MM.1S (cell line): Measurements from ENCODE around the gene CD276.

Experiments
- DNase-seq: peaks from one replicate; pipeline ENCODE4 v3.0.0-alpha.2; 2015
- H2AFZ ChIP-seq: fragments of 300-600 bp; sonication (generic); 2 replicates; pipeline ENCODE4 v1.6.0; 2016; ENCODE audit warnings: antibody characterized with exemption, low read length
- H3F3A ChIP-seq: fragments of 300-600 bp; sonication (generic); 2 replicates; pipeline ENCODE4 v1.6.1; 2016; ENCODE audit warnings: mild to moderate bottlenecking, antibody characterized with exemption, low read length, moderate library complexity, mixed read lengths; ENCODE audit not compliant: insufficient read depth
- H3K27ac ChIP-seq: fragments of 300-600 bp; sonication (generic); 2 replicates; pipeline ENCODE4 v1.5.1; 2016; ENCODE audit warnings: mild to moderate bottlenecking, low read length
- H3K27me3 ChIP-seq: fragments of 300-600 bp; sonication (generic); replicated peaks from 2 replicates; pipeline ENCODE4 v1.6.0; 2016; ENCODE audit warnings: low read length; ENCODE audit not compliant: insufficient read depth
- H3K36me3 ChIP-seq: fragments of 300-600 bp; sonication (generic); replicated peaks from 2 replicates; pipeline ENCODE4 v1.6.1; 2016; ENCODE audit warnings: mild to moderate bottlenecking, low read length, mixed read lengths; ENCODE audit not compliant: insufficient read depth
- H3K4me1 ChIP-seq: fragments of 300-600 bp; sonication (generic); 2 replicates; pipeline ENCODE4 v1.6.1; 2016; ENCODE audit warnings: low read length, mixed read lengths
- H3K4me2 ChIP-seq: fragments of 300-600 bp; sonication (generic); 2 replicates; pipeline ENCODE4 v1.6.0; 2016; ENCODE audit warnings: low read depth, low read length
- H3K4me3 ChIP-seq: fragments of 300-600 bp; sonication (generic); 2 replicates; pipeline ENCODE4 v1.5.1; 2016; ENCODE audit warnings: low read length, mixed read lengths
- H3K79me2 ChIP-seq: fragments of 300-600 bp; sonication (generic); 2 replicates; pipeline ENCODE4 v1.6.1; 2016; ENCODE audit warnings: mixed run types, low read length, mixed read lengths
- H3K9ac ChIP-seq: fragments of 300-600 bp; sonication (generic); 2 replicates; pipeline ENCODE4 v1.6.1; 2016; ENCODE audit warnings: low read length, mixed read lengths
- H3K9me2 ChIP-seq: fragments of 300-600 bp; sonication (generic); replicated peaks from 2 replicates; pipeline ENCODE4 v1.6.1; 2016; ENCODE audit warnings: mild to moderate bottlenecking, low read length, mixed read lengths; ENCODE audit not compliant: insufficient read depth
- H3K9me3 ChIP-seq: fragments of 300-600 bp; sonication (generic); replicated peaks from 2 replicates; pipeline ENCODE4 v1.6.1; 2016; ENCODE audit warnings: mild to moderate bottlenecking, low read length, mixed read lengths; ENCODE audit not compliant: insufficient read depth
- H4K20me1 ChIP-seq: fragments of 300-600 bp; sonication (generic); 2 replicates; pipeline ENCODE4 v1.6.1; 2016; ENCODE audit warnings: mild to moderate bottlenecking, low read length, moderate library complexity, mixed read lengths; ENCODE audit not compliant: insufficient read depth
- CTCF ChIP-seq: fragments of 300-600 bp; sonication (generic); IDR thresholded peaks from 2 replicates; pipeline ENCODE4 v1.5.1; 2016; ENCODE audit warnings: antibody characterized with exemption, low read length, mixed read lengths
- EZH2 ChIP-seq: fragments of 300-600 bp; sonication (generic); optimal IDR thresholded peaks from 2 replicates; pipeline ENCODE3; 2017; ENCODE audit warnings: low read depth, mild to moderate bottlenecking, antibody characterized with exemption, low read length, mixed read lengths
- EZH2phosphoT487 ChIP-seq: fragments of 300-600 bp; sonication (generic); IDR thresholded peaks from 2 replicates; pipeline ENCODE4 v1.6.1; 2018; ENCODE audit warnings: antibody characterized with exemption, low read length

Gene CD276

GRCh38 chr15:73685981-73686380 is 1.8 kb downstream of the CD276 start:
- H4K20me1 ChIP-seq, result no peaks in the 10 kb centered on the region
- H3K79me2 ChIP-seq, result peaks cover 18% of the 10 kb centered on the region
- no peak overlapping the region for H3K4me3 ChIP-seq
- no peak for DNase-seq
- H2AFZ ChIP-seq, result no peak overlapping the region
- H3F3A ChIP-seq, result peaks cover 11% of the 10 kb centered on the region
- H3K9me2 ChIP-seq, result no peaks in the 10 kb centered on the region
- H3K27ac ChIP-seq, result no peak overlapping the region
- no peaks in the 10 kb centered on the region for H3K9me3 ChIP-seq
- H3K9ac ChIP-seq, result no peak overlapping the region
- no peaks in the 10 kb centered on the region for H3K4me1 ChIP-seq
- no peaks in the 10 kb centered on the region for H3K27me3 ChIP-seq
- no peaks in the 10 kb centered on the region for H3K36me3 ChIP-seq
- H3K4me2 ChIP-seq, result no peak overlapping the region
- TF ChIP-seq CTCF (no peak), EZH2phosphoT487 (no peak), EZH2 (no peak)

- Histone ChIP-seq H3K79me2 (peaks cover 18% of the 10 kb centered on the region), H3K4me2 (no peak overlapping the region), H3F3A (peaks cover 11% of the 10 kb centered on the region), H3K9ac (no peak overlapping the region), H2AFZ (no peak overlapping the region), H3K27ac (no peak overlapping the region), H3K9me2 (no peaks in the 10 kb centered on the region), H3K27me3 (no peaks in the 10 kb centered on the region), H3K4me3 (no peak overlapping the region), H3K36me3 (no peaks in the 10 kb centered on the region), H3K4me1 (no peaks in the 10 kb centered on the region), H3K9me3 (no peaks in the 10 kb centered on the region), H4K20me1 (no peaks in the 10 kb centered on the region)
- no peak for TF ChIP-seq EZH2
- TF ChIP-seq CTCF, result no peak
- no peak for TF ChIP-seq EZH2phosphoT487
- no peak for DNase-seq
Observed at GRCh38 chr15:73686781-73687256, 2.6 kb downstream of the CD276 start.

- no peak for DNase-seq
- H3K27me3 ChIP-seq, result no peaks in the 10 kb centered on the region
- TF ChIP-seq EZH2phosphoT487 (no peak), EZH2 (no peak), CTCF (no peak)
- no peaks in the 10 kb centered on the region for H4K20me1 ChIP-seq
- no peak overlapping the region for H3K4me2 ChIP-seq
- H3F3A ChIP-seq, result peaks cover 11% of the 10 kb centered on the region
- H3K4me1 ChIP-seq, result no peaks in the 10 kb centered on the region
- peaks cover 18% of the 10 kb centered on the region for H3K79me2 ChIP-seq
- H2AFZ ChIP-seq, result no peak overlapping the region
- H3K36me3 ChIP-seq, result no peaks in the 10 kb centered on the region
- no peaks in the 10 kb centered on the region for H3K9me2 ChIP-seq
- no peak overlapping the region for H3K4me3 ChIP-seq
- H3K9me3 ChIP-seq, result no peaks in the 10 kb centered on the region
- H3K27ac ChIP-seq, result no peak overlapping the region
- no peak overlapping the region for H3K9ac ChIP-seq
Observed at GRCh38 chr15:73687351-73687750, 3.2 kb downstream of the CD276 start.
